Cardiac muscle cell (in vitro differentiated cells and primary cell): Measurements from ENCODE around the gene DTX1. TPM values are rescaled to one million over a fixed set of nuclear protein-coding genes. Genes with fewer than 3 reads are reported as not detected.

Experiments
- DNase-seq, 2 donors: peaks; one replicate each; pipeline versions ENCODE4 v3.0.0 to v3.0.0-alpha.2; 2010 to 2017; ENCODE audit warnings: low read depth in 1 of 2, low spot score in 1 of 2
- H3K27ac ChIP-seq: fragments of 200-600 bp; sonication (generic); 2 replicates; pipeline ENCODE4 v1.5.1; 2016
- H3K27me3 ChIP-seq: fragments of 200-600 bp; sonication (generic); 2 replicates; pipeline ENCODE4 v1.6.0; 2016; ENCODE audit warnings: control low read depth
- H3K36me3 ChIP-seq: fragments of 200-600 bp; sonication (generic); 2 replicates; pipeline ENCODE4 v1.5.1; 2016; ENCODE audit warnings: control low read depth
- H3K4me1 ChIP-seq: fragments of 200-600 bp; sonication (generic); 2 replicates; pipeline ENCODE4 v1.8.1; 2017; ENCODE audit warnings: low read depth, mild to moderate bottlenecking, mixed run types
- H3K4me3 ChIP-seq: fragments of 200-600 bp; sonication (generic); 2 replicates; pipeline ENCODE4 v1.5.1; 2016; ENCODE audit warnings: mild to moderate bottlenecking
- H3K9me3 ChIP-seq: fragments of 200-600 bp; sonication (generic); 2 replicates; pipeline ENCODE4 v1.5.1; 2017; ENCODE audit warnings: low read depth, mild to moderate bottlenecking, control low read depth
- polyA plus RNA-seq: library from polyadenylated mRNA; unstranded; fragments of >200 nt; fragmentation: Nextera tagmentation; extraction: Ambion mirVana; gene quantifications from 2 replicates; pipeline ENCODE4 v1.2.1, GENCODE V29; 2016
- total RNA-seq: library from RNA; depleted of rRNA; stranded (reverse); fragments of >200 nt; gene quantifications from 2 replicates; pipeline ENCODE4 v1.2.3, GENCODE V29; 2016
- TF ChIP-seq, protein P1 (sequence below): IDR thresholded peaks from 2 replicates; pipeline ENCODE4 v1.5.1; 2012; ENCODE audit warnings: low read depth, mild to moderate bottlenecking, low read length

The DTX1 gene
- total and polyA plus RNA-seq, 2 experiments from 2014 or later: 0.46 to 0.48 TPM

DNA sequence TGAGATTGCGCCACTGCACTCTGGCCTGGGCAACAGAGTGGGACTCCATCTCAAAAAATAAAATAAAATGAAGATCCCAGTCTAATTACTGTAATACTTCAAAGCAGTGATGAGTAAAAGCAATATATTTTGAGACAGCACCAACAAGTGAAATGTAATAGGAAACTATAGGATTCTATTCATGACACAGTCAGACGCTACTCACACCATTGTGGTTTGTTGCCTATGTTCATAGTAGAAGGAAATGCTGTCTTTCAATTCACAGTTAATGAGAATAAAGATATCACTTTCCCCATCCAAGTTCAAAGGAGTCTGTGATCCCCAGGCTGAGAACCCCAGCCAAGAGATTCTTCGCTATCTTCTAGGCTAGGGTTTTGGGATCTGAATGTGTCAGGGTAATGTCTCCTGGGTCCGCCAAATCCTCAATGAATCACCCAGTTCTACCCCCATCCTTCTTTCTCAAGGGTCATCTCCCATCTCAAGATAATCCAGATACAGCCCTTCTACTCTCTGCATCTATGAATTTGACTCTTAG, 16.6 kb upstream of the DTX1 start:
- Histone ChIP-seq H3K27ac (no peak overlapping the region), H3K36me3 (no peaks in the 10 kb centered on the region), H3K9me3 (no peaks in the 10 kb centered on the region), H3K4me3 (no peak overlapping the region), H3K27me3 (peaks cover 5% of the 10 kb centered on the region), H3K4me1 (no peaks in the 10 kb centered on the region)
- peak in 1 of 2 donors; percentile 19 for DNase-seq
- TF ChIP-seq, protein P1, sequence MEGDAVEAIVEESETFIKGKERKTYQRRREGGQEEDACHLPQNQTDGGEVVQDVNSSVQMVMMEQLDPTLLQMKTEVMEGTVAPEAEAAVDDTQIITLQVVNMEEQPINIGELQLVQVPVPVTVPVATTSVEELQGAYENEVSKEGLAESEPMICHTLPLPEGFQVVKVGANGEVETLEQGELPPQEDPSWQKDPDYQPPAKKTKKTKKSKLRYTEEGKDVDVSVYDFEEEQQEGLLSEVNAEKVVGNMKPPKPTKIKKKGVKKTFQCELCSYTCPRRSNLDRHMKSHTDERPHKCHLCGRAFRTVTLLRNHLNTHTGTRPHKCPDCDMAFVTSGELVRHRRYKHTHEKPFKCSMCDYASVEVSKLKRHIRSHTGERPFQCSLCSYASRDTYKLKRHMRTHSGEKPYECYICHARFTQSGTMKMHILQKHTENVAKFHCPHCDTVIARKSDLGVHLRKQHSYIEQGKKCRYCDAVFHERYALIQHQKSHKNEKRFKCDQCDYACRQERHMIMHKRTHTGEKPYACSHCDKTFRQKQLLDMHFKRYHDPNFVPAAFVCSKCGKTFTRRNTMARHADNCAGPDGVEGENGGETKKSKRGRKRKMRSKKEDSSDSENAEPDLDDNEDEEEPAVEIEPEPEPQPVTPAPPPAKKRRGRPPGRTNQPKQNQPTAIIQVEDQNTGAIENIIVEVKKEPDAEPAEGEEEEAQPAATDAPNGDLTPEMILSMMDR: no peak

DNA sequence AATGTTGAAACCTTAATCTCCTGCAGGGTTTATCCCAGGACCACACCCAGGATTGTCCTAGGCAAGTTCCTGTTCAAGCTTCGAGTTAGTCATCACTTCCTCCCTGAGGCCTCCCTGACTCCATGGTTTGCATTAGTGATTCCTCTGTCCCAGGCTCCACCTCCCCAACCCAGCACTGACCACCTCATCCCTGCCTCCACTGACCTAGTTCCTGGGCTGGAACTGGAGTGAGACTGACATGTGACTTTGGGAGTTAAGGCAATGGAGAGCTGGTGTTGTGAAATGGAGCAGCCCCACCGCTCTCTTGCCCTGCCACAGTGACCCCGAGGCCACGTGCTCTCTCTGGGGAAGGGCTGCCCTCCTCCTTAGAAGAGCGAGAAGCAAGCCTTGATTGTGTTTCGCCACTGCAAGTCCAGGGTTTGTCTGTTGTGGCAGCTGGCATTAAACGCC, 15.8 kb upstream of the DTX1 start:
- Histone ChIP-seq H3K4me3 (no peak overlapping the region), H3K27me3 (peaks cover 13% of the 10 kb centered on the region), H3K27ac (no peak overlapping the region), H3K4me1 (no peaks in the 10 kb centered on the region), H3K9me3 (no peaks in the 10 kb centered on the region), H3K36me3 (no peaks in the 10 kb centered on the region)
- TF ChIP-seq, protein P1: no peak
- peak in 1 of 2 donors; percentile 99 for DNase-seq

DNA sequence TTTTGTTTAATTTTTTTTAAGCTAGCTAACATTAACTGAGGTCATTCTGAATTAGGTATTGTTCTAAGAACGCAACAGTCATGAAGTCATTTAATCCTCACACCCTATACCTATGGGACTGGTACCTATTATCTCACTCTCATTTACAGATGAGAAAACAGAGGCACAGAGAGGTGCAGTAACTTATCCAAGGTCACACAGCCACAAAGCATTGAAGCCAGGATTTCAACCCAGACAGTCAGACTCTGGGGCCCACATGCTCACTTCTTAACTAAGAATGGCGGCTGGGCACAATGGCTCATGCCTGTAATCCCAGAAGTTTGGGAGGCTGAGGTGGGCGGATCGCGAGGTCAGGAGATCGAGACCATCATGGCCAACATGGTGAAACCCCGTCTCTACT, 15.0 kb upstream of the DTX1 start:
- no peaks in the 10 kb centered on the region for H3K4me1 ChIP-seq
- DNase-seq: no peak
- TF ChIP-seq, protein P1: no peak

DNA sequence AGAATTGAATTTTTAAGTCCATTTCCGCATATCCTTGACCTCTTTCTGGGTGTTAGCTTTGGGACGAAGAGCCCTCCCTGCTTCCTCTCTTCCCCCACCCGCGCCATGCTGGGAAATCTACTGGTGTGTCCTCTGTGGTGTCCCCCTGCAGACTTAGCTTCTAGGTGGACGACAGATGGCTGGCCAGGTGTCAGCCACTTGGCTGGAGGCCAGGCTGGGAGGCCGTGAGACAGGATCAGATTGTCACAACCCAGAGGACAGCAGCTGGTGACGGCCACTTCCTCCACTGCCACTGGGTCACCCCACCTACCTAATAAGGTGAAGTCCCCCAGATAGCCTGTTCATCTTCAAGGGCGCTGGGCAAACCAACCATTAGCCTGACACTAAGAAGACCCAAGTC, 13.3 kb upstream of the DTX1 start:
- DNase-seq: no peak
- no peak overlapping the region for H3K4me3 ChIP-seq
- no peaks in the 10 kb centered on the region for H3K36me3 ChIP-seq
- H3K27me3 ChIP-seq: peaks cover 33% of the 10 kb centered on the region
- H3K9me3 ChIP-seq: no peaks in the 10 kb centered on the region
- H3K27ac ChIP-seq: no peak overlapping the region
- TF ChIP-seq, protein P1: no peak
- no peaks in the 10 kb centered on the region for H3K4me1 ChIP-seq

More for the DNA sequence above, 15.0 kb upstream of the DTX1 start:
- Histone ChIP-seq H3K9me3 (no peaks in the 10 kb centered on the region), H3K4me3 (no peak overlapping the region), H3K27me3 (peaks cover 21% of the 10 kb centered on the region), H3K36me3 (no peaks in the 10 kb centered on the region), H3K27ac (no peak overlapping the region)

DNA sequence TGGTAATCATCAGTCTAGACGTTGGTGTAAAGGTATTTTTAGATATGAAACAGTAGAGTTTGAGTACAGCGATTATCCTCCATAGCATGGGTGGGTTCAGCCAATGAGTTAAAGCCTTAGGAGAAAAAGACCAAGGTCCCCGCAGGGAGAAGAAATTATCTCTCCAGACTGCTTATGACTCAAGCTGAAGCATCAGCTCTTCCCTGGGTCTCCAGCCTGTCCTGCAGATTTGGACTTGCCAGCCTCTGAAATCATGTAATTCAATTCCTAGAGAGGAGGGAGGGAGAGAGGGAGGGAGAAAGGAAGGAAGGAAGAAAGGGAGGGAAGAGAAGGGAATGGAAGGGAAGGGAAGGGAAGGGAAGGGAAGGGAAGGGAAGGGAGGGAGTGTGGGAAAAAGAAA, 12.0 kb upstream of the DTX1 start:
- Histone ChIP-seq H3K27me3 (peaks cover 33% of the 10 kb centered on the region), H3K36me3 (no peaks in the 10 kb centered on the region), H3K4me1 (no peaks in the 10 kb centered on the region), H3K9me3 (no peaks in the 10 kb centered on the region), H3K4me3 (no peak overlapping the region), H3K27ac (no peak overlapping the region)
- DNase-seq: no peak
- TF ChIP-seq, protein P1: no peak

DNA sequence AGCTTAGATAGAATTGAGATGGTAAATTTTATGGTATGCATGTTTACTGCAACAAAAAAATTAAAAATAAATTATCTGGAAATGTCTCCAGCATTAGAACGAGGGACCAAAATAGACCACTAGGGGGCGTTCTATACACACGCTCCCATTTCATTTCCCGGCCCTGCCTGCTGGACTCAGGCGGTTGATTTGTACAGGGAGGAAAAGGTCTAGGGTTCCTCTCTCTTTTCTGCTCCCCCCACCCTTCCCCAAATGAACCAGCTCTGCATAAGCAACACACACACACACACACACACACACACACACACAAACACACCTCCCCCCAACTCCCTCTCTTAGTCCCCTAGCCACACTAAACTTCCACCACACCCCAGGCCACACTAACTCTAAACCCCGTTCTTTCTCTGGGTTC, 7.8 kb upstream of the DTX1 start:
- H3K9me3 ChIP-seq: no peaks in the 10 kb centered on the region
- no peaks in the 10 kb centered on the region for H3K4me1 ChIP-seq
- no peak overlapping the region for H3K27ac ChIP-seq
- TF ChIP-seq, protein P1: peak; percentile 72
- H3K27me3 ChIP-seq: peaks cover 41% of the 10 kb centered on the region
- DNase-seq: peak; percentile 78 to 82
- no peak overlapping the region for H3K4me3 ChIP-seq
- no peaks in the 10 kb centered on the region for H3K36me3 ChIP-seq
